A204.1 (cell line): ENCODE results near the gene CDKAL1.
"Not testable (repeated sequence)": the region's sequence is repeated elsewhere in the genome, so short reads cannot be mapped to it uniquely, and the experiment has no call there.

Experiments used
- FAIRE-seq: peaks from 2 replicates; lab custom pipeline; 2012; peaks lifted over from hg19 to GRCh38; lab: Jason Lieb, UNC

The CDKAL1 gene

DNA sequence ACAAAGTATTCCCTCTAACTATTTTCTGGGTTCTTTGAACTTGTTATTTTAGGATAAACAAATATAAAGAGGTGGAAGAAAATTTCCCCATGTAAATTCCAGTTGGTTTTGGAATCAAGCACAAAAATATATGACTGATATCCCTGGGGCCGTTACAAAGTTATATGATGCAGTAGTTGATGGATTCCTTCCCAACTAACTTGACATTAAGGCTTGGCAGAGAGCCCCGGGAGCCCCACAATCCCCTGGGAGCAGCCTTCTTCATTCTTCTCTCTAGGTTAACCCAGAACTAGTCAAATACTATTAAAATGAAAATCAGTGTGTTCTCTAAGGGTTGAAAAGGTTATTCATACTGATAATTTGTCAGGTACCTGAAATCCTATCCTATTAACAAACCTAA, 550.4 kb downstream of the CDKAL1 start:
- FAIRE-seq: no peak

DNA sequence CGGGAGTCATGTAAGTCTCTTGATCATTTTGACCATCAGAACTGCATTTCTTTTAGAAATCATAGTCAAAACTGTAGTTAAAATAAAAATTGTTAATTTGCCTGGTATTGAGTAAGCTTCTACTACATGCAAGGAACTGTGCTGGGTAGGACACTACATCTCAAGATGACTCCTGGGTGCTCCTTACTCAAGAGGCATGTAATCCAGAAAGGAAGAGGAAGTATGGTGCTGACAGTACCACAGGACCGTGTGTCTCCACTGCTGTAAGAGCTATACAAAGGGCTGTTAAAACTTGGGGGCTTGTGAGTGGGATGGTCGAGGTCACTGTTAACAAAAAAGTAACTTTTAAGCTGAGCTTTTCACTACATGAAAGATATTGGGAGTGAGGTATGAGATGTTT, 551.0 kb downstream of the CDKAL1 start:
- FAIRE-seq: no peak

DNA sequence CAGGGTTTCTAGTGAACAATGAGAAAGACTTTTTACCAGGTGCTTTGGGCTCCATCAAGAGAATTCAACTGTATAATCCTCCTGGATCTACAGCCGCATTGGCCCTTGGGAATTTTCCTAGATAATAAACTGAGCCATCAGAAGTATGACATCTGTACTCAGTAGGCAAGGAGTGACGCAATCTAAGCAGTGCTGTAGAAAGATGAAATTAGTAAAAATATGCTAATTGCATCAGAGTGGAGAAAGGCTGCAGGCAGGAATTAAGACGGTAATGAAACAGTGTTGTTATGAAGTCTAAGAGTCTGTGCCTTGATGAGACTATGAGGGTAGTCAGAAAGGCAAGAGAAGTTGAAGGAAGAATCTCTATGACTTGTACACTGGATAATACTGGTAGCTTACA, 551.4 kb downstream of the CDKAL1 start:
- FAIRE-seq: no peak

DNA sequence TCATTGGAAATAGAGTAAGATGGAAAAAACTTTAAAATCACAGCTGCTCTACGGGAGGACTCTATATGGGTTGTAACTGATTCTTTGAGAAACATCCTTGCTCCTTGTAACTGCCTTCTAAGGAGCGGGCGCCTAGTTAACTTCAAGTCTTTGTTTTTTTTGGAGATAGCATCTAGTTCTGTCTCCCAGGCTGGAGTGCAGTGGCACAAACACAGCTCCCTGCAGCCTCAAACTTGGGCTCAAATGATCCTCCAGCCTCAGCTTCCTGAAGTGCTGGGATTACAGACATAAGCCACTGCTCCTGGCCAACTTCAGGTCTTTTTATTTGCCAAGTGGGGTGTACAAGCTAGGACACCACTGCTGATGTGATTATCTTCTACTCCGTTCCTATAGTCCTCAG, 552.9 kb downstream of the CDKAL1 start:
- no peak for FAIRE-seq

DNA sequence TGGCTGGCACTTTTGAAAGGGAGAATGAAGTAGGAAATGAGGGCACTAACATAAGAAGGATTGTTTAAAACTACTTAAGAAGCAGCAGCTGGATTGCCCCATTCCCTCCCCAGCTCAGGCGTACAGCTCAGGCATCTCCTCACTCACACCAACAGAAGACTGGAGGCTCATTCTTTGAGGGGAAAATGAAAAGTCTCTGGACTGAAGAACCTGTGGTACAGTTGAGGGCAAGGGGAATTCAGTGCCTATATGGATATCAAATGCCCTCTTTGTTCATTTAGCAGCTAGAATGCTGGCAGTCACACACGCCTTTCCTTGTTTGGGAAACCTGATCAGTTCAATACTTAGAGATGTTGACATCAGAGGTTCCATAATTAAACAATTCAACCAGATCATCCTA, 557.2 kb downstream of the CDKAL1 start:
- no peak for FAIRE-seq

DNA sequence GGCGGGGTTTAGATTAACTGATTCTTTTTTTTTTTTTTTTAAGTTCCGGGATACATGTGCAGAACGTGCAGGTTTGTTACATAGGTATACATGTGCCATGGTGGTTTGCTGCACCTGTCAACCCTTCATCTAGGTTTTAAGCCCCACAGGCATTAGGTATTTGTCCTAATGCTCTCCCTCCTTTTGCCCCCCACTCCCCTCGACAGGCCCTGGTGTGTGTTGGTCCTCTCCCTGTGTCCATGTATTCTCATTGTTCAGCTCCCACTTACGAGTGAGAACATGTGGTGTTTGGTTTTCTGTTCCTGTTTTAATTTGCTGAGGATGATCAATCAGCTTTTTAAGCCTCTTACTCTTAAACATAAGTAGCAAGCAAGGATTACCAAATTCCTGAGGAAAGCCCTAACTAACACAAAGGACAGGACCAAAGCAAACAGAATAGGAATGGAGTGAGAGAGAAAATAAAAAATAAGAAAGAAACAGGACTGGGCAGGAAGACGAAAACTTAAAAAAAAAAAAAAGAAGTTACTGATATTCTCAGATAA, 558.0 kb downstream of the CDKAL1 start:
- FAIRE-seq: not testable (repeated sequence)

DNA sequence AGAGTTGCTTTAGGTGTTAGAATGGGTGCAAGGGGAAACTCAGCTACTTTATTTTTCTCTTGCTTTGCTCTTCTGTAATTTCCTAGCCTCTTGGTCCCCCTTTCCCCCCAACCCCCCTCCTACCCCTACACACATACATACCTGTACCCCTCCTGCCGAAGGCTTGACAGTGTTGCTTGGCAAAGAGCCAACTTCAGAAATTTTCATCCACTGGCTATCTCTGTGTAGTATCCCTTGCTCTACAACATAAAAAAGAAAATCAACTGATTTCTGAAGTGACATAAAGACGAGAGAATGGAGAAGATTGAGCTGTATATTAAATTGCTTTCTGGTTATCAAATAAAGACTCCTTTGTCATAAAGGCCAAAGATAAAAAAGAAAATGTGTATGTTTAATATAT, 561.2 kb downstream of the CDKAL1 start:
- FAIRE-seq: no peak

DNA sequence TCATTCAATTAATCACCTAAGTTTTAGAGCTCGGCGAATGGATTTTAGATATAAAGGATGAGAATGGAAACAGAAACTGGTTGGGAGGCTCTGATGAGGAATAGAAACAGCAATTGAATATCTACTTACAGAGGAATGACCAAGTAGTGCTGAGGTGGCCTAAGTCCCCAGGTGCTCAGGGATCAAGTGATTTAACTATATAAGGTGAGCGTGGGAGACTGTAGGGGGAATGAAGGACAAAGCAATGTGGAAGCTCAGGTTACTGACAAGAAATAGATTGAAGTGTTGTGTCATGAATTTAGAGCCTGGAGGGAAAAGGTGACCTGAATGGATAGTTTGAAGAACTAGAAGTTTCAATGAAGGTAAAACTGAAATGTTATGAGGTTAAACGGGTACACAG, 563.9 kb downstream of the CDKAL1 start:
- no peak for FAIRE-seq

DNA sequence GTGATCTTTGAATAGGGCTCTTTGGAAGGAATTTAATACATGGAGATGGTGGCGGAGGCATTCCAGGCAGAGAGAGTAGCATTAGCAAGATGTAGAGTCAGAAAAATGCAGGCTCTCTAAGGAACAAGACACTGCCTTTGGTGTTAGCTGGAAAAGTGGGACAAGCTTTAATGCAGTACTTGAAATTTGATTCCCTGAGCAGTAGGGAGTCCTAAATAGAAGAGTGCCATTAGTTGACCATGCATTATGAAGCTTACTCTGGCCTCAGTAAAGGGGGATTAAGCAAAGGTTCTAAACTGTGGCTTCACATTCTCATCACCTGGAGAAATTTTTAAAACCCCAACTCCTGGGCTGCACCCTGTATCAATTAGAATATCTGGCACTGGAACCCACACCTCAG, 564.5 kb downstream of the CDKAL1 start:
- no peak for FAIRE-seq

DNA sequence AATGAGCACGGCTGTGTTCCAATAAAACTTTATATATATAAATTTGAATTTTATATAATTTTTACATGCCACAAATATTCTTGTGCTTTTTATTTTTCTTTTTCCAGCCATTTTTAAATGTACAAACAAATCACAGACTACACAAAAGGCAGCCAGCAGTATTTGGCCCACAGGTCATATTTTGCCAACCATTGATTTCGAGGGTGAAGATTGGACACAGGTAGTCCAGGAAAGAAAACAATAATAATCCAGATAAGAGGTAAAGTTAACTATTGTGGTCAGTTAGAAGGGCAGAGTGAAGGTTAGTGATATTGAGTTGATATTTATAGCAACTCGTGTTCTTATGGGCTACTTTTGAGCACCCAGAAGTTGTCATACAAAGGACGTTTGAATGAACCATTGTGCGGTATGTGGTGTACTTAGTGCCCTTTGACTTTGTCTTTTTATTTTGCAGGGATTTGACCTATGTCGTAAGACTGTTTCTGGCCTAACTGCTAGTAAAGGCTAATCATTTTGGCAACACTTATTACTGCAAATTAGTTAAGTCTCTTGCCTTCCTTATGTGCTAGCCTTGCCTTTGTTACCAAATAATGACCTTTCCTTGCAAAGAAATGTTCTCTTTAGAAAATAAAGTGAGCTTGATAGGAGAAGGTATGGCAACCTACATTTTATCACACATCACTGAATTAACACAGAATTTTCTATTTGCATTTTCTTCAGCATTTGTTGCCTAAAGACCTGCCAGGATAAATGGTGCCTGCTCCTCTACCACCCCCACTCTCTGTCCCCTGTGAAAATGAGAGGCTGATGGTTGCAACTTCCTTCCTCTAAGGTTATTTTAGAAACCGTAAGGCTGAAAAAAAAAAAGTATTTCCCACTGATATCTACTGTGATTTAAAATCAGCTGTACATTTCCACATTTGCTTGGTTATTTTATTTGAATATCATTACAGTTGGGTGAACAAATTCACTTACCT, 565.4 kb downstream of the CDKAL1 start:
- no peak for FAIRE-seq

DNA sequence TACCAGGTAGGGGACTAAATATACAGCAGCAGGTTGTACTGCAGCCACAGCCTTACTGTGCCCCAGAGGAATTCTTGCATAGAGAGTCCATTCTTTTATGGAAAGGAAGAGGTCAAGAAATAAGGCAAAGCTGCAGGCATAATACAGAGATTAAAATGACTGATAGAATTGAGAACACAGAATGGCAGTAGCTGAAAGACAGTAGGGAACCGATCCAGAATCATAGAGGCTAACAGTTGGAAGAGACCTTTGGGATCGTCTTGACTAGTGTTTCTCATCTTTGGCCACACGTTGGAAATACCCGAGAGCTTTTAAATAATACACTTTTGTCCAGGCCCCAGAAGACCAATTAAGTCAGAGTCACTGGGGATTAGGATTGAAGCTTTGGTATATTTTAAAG, 566.7 kb downstream of the CDKAL1 start:
- no peak for FAIRE-seq

DNA sequence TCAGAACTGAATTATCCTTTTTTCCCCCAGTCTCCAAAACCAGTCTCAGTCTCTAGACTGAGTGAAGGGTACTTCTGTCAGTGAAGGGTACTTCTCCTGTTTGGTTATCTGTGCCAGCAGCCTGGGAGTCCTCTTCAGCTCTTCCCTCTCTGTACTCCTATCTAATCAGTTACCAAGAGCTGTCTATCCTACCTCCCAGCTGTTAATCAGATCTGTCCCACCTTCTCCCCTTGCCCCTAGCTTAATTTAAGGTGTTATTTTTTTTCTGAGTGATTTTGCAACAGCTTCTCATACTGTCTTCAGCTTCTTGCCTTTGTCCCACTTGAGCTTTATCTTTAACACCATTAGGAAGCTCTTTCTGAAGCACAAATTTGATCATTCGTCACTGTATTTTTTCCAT, 567.4 kb downstream of the CDKAL1 start:
- no peak for FAIRE-seq

DNA sequence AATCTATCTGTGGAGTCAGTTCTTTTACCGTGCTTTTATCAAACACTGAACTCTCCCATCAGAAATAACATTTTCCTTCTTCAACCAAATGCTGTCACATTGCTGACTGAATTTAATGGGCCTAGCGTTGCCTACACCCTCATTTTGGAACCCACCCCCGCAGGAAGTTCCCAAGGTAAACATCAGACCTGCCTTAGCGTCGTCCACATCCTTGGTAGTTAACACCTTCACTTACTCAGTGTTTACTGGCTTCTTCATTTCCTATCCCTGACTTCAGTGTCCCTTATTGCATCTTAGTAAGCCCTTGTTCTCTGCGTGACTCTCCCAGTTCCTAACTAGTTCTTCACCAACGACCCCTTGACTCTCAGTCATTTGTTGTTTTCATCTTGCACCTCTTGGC, 567.9 kb downstream of the CDKAL1 start:
- no peak for FAIRE-seq

DNA sequence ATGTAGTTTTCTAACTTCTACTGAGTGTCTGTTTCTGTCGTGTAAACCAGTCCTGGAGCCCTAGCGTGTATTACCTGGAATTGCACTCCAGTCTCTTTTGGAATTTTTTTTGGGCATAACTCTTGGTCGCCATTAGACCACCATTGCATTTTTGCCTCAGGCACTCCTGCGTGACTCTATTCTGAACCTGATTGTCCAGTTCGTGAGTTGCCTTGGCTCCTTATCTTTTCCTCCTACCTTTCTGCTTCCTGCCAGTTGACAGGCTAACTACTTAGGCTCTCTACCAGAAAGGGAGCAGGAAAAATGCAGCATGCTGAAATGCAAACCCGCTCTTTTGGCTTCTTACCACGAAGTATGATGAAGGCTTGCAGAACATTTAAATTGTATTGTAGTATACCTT, 568.4 kb downstream of the CDKAL1 start:
- FAIRE-seq: no peak

DNA sequence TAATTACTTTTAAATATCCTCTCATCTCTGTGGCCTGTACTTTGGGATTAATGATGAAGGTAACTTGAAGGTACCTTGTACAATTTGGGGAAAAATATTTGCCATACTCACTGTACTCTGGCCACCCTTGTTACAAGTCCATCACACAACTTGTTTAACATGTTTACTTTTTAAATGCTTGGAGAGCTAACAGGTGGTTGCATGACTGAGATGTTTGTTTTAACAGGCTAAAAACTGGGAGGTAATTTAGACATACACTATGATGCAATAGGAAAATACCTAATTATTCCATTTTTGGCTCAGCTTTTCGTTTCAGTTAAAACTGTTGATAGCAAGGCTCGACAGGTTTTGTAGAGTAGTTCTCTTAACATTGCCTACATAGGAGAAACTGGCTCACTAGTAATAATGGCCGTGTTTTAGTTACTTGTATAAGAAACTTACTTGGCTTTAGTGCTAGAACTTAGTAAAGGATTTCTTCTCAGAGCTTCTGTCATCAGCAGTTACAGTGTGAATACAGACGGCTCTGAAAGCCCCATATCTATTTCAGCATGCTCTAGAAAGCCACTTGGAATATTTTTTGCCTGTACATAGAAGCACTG, 569.5 kb downstream of the CDKAL1 start:
- no peak for FAIRE-seq

DNA sequence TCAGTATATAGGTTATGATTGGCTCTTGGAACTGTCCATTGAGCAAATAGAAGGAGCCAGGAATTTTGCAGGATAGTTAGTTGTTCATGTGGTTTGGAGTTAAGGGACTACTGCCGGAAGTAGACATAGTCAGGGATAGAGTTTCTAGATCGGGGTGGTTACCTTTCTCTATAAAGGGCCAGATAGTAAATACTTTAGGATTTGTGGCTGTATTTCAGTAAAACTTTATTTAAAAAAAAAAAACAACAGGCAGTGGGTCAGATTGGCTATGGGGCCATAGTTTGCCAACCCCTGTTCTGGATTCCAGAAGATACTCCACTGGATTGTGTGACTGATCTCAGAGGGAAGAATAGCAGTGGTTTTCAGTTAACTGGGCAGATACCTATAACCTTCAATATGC, 570.0 kb downstream of the CDKAL1 start:
- no peak for FAIRE-seq

DNA sequence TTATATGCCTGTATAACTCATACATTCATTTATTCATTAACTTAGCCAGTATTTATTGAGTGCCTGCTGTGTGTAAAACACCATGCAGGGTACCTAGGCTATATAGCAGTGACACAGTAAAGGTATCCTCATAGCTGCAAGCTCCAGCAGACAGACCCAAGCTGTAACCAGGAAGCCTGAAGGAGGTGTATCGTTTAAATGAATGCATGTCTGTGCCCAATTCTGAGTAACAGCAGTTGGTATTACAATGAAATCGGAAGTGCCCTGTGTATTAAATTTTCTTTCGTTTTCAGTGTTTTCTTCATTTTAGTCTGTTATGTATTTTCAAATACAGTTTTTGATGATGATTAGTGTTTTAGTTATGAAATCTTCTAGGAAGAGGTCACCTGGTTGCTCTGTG, 573.5 kb downstream of the CDKAL1 start:
- FAIRE-seq: no peak

DNA sequence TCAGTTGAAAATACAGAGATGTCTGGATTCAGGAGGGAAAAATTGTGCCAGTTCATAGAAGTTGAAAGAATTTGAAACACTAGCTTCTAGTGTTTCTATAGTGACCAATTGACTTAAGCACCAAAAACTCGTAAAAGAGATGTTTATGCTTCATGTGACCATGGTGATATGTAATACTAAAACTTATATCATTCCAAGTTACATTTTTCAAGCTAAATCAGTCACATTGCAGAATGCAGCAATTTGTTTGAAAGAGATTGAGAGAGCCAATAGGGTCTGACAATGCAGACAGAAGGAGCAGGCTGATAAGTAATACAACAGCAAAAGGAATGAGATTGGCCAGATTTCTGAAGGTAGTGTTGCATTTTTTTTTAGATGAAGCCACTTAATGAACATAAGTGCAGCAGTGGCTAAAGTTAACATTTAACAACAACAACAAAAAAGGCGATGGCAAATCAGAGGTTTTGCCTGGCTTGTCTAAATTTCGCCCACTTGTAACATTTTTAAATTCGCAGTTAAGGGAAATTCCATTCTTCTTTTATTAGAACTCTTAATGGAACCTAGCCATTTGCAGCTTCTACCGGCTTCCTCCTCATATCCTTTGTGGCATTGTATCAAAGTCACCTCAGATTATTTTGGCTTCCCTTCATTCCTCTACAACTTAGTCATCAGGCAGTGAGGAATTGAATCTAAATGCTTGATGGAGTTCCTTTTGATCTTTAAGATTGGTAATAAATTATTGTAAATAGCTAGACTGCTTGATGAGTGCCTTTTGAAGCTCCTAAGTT, 575.3 kb downstream of the CDKAL1 start:
- FAIRE-seq: no peak

DNA sequence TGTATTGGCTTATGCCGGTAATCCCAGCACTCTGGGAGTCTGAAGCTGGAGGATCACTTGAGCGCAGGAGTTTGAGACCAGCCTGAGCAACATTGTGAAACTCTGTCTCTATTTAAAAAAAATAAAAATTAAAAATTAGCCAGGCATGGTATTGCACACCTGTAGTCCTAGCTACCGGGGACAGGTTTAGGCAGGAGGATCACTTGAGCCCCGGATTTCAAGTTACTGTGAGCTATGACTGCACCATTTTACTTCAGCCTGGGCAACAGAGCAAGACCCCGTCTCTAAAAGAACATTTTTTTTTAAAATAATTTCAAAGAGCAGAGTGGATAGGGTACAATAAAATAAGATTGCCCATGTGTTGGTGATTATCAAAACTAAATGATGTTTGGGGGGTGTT, 576.4 kb downstream of the CDKAL1 start:
- no peak for FAIRE-seq

DNA sequence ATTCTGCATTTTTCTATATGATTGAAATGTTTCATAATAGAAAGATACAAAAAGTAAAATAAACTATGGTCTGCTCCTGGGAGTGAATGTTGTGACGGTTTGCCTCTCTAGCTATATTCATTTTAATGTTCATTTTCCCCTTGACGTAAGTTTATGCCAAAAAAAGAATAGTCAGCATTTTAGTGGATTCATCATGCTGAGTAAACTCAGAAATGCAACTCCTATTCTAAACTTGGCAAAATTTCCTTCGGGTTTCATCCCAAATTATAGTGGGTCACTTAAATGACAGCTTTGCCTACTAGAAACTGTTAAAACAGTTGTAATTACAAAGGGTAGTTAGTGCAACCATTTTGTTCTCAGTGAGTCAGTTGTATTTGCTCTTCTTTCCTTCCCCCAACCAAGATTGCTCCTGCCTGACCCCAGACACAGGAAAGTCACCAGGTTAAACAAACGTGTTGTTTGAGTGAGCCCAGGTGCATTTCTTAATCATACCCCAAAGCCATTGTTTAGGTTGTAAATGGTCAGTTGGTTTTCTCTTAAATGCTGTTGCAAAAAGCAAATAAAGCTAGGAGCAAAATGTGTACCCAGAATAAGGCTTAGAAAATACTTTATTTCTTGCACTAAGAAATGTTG, 577.0 kb downstream of the CDKAL1 start:
- FAIRE-seq: no peak

DNA sequence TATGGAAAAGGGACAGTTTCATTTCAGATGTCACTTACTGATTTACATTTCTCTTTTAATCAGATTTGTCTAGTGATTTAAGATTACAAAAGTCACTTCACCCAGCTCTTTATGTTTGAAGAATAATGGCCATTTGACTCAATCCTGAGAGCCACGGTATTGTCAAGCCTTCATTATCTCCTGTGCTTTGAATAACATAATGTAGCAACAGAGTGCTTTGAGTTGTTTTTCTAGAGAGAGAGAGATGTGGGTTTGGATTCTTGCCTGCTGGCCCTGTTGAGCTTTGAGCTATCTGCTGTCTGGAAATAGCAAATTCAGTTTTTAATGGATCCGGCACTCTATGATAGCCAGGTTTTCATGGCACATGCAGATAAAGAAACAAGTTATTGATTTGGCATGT, 580.9 kb downstream of the CDKAL1 start:
- no peak for FAIRE-seq

DNA sequence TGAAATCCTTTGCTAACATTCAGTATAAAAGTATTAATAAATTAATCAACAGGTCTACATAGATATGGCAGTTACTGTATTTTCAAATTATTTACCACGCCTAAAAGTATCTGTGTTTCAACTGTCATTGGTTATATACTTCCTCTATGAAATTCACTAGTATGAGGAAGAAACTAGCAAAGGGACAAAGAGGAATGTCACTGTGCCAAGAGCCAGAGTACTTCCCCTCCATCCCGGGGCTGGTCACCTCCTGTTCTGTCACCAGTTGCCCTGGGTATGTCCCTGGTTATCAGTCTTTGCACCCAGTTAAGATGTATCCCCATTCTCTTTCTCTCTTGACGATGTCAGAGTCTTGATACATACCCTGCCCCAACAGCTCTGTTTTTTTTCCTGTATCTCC, 582.5 kb downstream of the CDKAL1 start:
- no peak for FAIRE-seq
